ENCODE measurements around the gene TDRD12.
"Not testable (repeated sequence)": the region's sequence is repeated elsewhere in the genome, so short reads cannot be mapped to it uniquely, and the experiment has no call there.

Gene TDRD12

DNA sequence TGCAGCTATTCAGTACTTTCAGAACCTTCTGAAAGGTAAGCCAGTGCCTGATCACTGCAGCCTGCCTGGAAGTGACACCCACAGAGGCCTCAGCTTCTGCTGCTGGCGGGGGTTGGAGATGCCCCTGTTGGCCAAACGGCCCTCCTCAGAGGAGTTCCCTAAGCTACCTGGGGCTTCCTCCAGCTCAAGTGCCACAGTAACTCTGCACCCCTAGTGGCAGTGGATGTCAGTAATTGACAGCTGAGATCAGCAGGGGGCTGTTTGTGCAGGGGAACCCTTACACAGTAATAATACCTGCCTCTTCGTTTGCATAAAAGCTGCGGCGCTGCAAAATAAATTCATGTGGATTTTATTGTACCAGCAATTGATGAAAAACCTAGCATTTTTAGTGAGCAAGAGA lies 28.9 kb downstream of the TDRD12 start:
- DNase-seq (ENCODE audit: low read depth), result no peak

DNA sequence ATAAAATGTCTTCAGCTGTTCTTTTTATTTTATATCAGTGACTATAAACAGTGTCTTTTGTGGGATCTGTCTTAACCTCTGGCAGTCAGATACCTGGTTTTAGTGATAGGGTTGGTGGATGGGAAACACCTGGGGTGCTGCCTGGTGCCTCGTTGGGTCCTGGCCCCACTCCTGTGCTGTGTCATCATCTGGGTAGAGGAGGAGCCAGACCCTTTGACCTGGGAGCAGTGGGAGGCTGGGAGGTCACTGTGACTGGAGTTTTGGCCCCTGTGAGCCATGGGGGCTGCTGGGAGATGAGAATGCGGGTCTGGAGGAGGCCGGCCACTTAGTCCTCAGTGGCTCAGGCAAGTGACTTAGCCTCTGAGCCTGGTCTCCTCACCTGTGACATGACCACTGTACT lies 29.4 kb downstream of the TDRD12 start:
- DNase-seq (ENCODE audit: low read depth), result no peak

DNA sequence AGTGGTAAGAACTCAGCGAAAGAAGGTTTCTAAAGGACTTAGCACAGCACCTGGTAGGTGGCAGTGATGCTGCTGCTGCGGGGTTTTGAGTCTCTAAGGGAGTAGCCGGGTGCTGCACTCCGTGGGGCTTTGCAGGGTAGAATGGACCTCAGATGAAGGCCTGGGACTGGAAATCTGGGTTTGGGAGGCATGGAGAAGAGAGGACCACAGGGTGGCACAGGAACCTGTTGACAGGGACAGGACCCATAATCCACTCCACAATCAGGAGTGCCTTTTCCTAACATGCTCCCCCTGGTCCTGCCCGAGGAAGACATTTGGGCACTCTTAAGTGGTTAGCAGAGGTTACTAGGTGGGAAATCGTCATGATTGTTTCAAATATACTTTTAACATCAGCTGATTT lies 29.8 kb downstream of the TDRD12 start:
- DNase-seq (ENCODE audit: low read depth), result no peak

DNA sequence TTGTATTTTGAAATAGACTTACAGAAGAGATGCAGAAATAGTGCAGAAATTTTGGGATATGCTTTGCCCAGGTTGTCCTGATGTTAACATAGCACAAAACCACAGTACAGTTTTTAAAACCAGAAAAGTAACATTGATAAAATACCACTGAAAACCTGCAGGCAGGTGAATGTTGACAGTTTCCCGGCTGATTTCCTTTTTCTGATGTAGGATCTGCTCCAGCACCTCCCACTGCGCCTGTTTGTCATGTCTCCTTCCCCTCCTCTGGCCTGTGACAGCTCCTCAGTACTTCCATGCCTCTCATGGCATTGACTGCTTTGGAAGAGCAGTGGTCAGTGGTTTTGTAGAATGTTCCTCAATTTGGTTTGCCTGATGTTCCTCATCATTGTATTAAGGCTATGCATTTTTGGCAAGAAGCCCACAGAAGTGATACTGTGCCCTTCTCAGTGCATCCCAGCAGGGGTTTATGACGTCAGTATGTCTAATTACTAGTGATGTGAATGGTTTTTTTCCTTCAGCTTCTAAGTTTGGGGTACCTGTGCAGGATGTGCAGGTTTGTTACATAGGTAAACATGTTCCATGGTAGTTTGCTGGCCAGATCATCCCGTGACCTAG lies 31.0 kb downstream of the TDRD12 start:
- DNase-seq (ENCODE audit: low read depth), result no peak

GRCh38 chr19:32751066-32751465 lies 31.5 kb downstream of the TDRD12 start:
- DNase-seq (ENCODE audit: low read depth), result no peak

GRCh38 chr19:32757189-32757588 lies 37.6 kb downstream of the TDRD12 start:
- no peak for DNase-seq (ENCODE audit: low read depth)

DNA sequence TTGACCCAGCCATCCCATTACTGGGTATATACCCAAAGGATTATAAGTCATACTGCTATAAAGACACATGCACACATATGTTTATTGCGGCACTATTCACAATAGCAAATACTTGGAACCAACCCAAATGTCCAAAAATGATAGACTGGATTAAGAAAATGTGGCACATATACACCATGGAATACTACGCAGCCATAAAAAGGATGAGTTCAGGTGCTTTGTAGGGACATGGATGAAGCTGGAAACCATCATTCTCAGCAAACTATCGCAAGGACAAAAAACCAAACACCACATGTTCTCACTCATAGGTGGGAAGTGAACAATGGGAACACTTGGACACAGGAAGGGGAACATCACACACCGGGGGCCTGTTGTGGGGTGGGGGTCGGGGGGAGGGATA lies 45.8 kb downstream of the TDRD12 start:
- not testable (repeated sequence) for DNase-seq (ENCODE audit: low read depth)

- DNase-seq (ENCODE audit: low read depth), result no peak
Observed at GRCh38 chr19:32767951-32768679, 48.5 kb downstream of the TDRD12 start.

DNA sequence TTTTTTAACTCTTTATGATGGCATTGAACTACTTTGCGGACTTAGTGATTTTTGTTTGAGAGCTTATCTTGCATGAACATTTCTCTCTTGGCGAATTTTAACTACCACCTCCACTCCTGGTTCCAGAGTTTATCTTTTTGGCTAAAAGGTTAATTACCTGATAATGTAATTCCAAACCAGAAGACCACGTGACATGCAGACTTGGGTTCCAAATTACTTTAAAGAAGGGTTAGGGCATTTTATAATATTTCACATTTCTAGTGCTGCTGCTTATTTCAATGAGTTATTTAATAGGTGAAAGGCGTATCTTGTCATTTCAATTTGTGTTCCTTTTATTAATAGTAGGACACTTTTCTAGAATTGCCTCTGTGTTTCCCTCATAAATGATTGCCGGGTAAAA lies 52.0 kb downstream of the TDRD12 start:
- no peak for DNase-seq (ENCODE audit: low read depth)

GRCh38 chr19:32773126-32773525 lies 53.6 kb downstream of the TDRD12 start:
- DNase-seq (ENCODE audit: low read depth), result no peak

- no peak for DNase-seq (ENCODE audit: low read depth)
Observed at GRCh38 chr19:32779082-32779481, 59.5 kb downstream of the TDRD12 start.

- no peak for DNase-seq (ENCODE audit: low read depth)
Observed at GRCh38 chr19:32781280-32781679, 61.7 kb downstream of the TDRD12 start.

DNA sequence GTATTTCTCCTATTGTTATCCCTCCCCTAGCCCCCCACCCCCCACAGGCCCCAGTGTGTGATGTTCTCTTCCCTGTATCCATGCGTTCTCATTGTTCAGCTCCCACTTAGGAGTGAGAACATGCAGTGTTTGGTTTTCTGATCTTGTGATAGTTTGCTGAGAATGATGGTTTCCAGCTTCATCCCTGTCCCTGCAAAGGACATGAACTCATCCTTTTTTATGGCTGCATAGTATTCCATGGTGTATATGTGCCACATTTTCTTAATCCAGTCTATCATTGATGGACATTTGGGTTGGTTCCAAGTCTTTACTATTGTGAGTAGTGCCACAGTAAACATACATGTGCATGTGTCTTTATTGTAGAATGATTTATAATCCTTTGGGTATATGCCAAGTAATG lies 62.5 kb downstream of the TDRD12 start:
- DNase-seq (ENCODE audit: low read depth), result not testable (repeated sequence)

DNA sequence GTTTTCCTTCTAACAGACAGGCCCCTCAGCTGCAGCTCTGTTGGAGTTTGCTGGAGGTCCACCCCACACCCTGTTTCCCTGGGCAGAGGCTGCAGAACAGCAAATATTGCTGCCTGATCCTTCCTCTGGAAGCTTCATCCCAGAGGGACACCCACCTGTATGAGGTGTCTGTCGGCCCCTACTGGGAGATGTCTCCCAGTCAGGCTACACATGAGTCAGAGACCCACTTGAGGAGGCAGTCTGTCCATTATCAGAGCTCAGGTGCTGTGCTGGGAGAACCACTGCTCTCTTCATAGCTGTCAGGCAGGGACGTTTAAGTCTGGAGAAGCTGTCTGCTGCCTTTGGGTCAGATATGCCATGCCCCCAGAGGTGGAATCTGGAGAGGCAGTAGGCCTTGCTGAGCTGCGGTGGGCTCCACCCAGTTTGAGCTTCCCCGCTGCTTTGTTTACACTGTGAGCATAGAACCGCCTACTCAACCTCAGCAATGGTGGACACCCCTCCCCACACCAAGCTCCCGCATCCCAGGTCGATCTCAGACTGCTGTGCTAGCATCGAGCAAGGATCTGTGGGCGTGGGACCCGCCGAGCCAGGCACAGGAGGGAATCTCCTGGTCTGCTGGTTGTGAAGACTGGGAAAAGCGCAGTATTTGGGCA lies 67.7 kb downstream of the TDRD12 start:
- DNase-seq (ENCODE audit: low read depth), result not testable (repeated sequence)

GRCh38 chr19:32787895-32788294 lies 68.3 kb downstream of the TDRD12 start:
- not testable (repeated sequence) for DNase-seq (ENCODE audit: low read depth)

DNA sequence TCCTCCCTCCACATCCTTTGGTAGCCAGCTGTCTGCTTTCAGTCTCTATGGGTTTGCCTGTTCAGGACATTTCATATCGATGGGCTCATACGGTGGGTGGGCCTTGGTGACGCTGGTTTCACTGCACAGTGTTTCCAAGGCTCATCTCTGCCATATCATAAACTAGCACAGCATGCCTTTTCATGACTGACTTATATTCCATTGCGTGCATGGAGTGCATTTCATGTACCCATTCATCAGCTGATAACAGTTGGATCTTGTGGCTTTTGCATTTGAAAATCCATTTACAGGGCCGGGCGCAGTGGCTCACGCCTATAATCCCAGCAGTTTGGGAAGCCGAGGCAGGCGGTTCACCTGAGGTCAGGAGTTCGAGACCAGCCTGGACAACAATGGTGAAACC lies 69.9 kb downstream of the TDRD12 start:
- DNase-seq (ENCODE audit: low read depth), result no peak

GRCh38 chr19:32798201-32798600 lies 78.6 kb downstream of the TDRD12 start:
- no peak for DNase-seq (ENCODE audit: low read depth)

DNA sequence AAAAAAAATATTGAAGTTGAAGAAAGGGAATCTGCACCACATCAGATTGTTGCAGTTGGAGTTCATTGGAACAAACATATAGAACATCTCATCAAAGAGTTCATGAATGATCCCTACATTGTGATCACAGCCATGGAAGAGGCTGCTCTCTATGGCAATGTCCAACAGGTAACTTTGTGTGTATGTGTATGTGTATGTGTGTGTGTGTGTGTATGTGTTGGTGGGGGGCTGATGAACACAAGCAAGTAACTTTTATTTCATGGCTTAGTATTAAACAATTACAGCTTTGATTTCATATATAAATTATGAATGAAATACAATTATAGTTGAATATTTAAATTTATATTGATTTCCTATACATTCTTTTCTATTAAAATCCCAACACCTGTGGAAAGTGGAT lies 80.6 kb downstream of the TDRD12 start:
- DNase-seq (ENCODE audit: low read depth), result no peak

DNA sequence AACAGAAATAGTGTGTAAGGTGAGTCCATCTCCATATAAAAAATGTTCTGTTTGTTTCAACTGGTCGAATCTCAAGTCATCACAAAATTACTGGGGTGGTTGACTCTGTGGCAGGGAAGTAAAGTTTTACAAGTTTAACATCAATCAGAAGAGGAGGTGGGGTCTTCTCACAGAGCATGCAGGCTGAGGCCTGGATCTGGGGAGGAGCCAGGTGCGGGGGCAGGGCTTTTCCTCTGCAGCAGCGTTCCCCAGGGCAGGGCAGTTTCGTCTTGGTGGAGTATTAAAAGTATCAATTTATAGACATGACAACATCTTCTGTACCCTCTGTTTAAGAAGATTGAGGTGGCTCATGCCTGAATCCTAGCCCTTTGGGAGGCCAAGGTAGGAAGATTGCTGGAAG lies 81.2 kb downstream of the TDRD12 start:
- DNase-seq (ENCODE audit: low read depth), result no peak

GRCh38 chr19:32802840-32803239 lies 83.3 kb downstream of the TDRD12 start:
- no peak for DNase-seq (ENCODE audit: low read depth)

DNA sequence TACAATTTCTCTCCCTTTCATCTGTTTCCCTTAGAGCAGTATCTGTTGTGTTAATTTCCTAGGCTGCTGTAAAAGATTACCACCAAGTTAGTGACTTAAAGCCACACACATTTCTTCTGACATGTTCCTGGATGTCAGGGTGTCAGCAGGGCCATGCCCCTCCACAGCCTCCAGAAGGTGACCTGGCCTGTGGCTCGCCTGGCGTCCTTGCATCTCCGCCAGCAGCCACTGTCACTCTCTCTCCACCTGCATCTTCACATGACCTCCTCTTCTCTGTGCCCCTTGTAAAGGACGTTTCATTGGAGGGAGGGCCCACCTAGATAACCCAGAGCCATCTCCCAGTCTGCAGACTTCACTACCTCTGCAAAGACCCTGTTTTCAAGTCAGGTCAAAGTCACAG lies 88.7 kb downstream of the TDRD12 start:
- DNase-seq (ENCODE audit: low read depth), result no peak

DNA sequence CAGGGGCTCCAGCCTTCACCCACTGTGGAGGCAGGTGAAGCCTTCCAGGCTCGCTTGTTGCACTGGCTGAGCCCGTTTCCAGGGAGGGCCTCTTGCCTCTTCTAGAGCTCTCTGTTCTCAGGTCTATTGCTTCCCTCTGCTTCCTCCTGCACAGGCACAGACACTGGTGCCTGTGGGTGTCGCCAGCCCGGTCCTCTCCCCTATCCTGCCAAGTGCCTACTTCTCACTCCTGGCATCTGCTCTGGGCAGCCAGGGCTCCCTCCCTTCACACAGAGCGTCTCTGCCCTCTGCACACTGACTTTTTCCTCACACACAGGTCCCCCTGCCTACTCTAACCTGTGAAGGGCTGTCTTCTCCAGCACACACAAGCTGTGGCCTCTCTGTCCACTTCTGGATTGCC lies 89.7 kb downstream of the TDRD12 start:
- DNase-seq (ENCODE audit: low read depth), result no peak

GRCh38 chr19:32809754-32810153 lies 90.2 kb downstream of the TDRD12 start:
- peak; percentile 12 for DNase-seq (ENCODE audit: low read depth)

- DNase-seq (ENCODE audit: low read depth), result no peak
Observed at GRCh38 chr19:32810452-32810851, 90.9 kb downstream of the TDRD12 start.
